Renal cortical epithelial cell (primary cell): ENCODE data around the gene SELPLG. TPM values are rescaled to one million over a fixed set of nuclear protein-coding genes. Genes with fewer than 3 reads are reported as not detected.

Experiments used
- total RNA-seq: library from RNA; depleted of rRNA; stranded (reverse); fragments of >200 nt; gene quantifications from 2 replicates; pipeline ENCODE4 v1.2.3, GENCODE V29; 2014

Gene SELPLG
- total RNA-seq, 1 donor from 2014 or later = 2.3 TPM

Other genes with a start within 250 kb of the SELPLG start
- 6.4 and 7.8 TPM in 2 replicates for gene FICD, start 118.6 kb downstream of the SELPLG start, total RNA-seq
- 33.3 and 53.7 TPM in 2 replicates for gene SART3, start 72.7 kb downstream of the SELPLG start, total RNA-seq
- gene ISCU, start 71.3 kb downstream of the SELPLG start, total RNA-seq = 101 and 149 TPM in 2 replicates
- not detected in 2 replicates for gene TMEM119, start 35.8 kb downstream of the SELPLG start, total RNA-seq
- 215 and 235 TPM in 2 replicates for gene CORO1C, start 97.6 kb upstream of the SELPLG start, total RNA-seq
- 7.8 and 17.0 TPM in 2 replicates for gene SSH1, start 223.7 kb upstream of the SELPLG start, total RNA-seq
- gene DAO, start 246.2 kb upstream of the SELPLG start, total RNA-seq = not detected in 2 replicates